ENCODE measurements around the gene UBR4. TPM values are rescaled to one million over a fixed set of nuclear protein-coding genes. Genes with fewer than 3 reads are reported as not detected.

UBR4 gene
- total RNA-seq, 4 donors from 2014 or later, result 140 to 418 (median 223) TPM

- peaks cover 0 to 35% (median 14%) of the 10 kb centered on the region in 4 donors for H3K4me1 ChIP-seq
- H3K27me3 ChIP-seq, result no peaks in the 10 kb centered on the region
- H3K36me3 ChIP-seq, result peaks cover 0 to 87% (median 42%) of the 10 kb centered on the region in 4 donors
- no peak for DNase-seq
- no peak for TF ChIP-seq POLR2A (IDR thresholded peaks at IDR 0.05)
- TF ChIP-seq, protein P1, sequence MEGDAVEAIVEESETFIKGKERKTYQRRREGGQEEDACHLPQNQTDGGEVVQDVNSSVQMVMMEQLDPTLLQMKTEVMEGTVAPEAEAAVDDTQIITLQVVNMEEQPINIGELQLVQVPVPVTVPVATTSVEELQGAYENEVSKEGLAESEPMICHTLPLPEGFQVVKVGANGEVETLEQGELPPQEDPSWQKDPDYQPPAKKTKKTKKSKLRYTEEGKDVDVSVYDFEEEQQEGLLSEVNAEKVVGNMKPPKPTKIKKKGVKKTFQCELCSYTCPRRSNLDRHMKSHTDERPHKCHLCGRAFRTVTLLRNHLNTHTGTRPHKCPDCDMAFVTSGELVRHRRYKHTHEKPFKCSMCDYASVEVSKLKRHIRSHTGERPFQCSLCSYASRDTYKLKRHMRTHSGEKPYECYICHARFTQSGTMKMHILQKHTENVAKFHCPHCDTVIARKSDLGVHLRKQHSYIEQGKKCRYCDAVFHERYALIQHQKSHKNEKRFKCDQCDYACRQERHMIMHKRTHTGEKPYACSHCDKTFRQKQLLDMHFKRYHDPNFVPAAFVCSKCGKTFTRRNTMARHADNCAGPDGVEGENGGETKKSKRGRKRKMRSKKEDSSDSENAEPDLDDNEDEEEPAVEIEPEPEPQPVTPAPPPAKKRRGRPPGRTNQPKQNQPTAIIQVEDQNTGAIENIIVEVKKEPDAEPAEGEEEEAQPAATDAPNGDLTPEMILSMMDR (IDR thresholded peaks at IDR 0.05), result no peak
- no peak for TF ChIP-seq POLR2AphosphoS5 (IDR thresholded peaks at IDR 0.05)
- TF ChIP-seq EP300 (IDR thresholded peaks at IDR 0.05; ENCODE audit: low read depth), result no peak
- H3K27ac ChIP-seq, result no peak overlapping the region
- WGBS, 2 donors (ENCODE audit: low coverage in 1 of 2), result 96 to 98% methylated on average over 6 of the region's 6 CpGs
- in situ Hi-C loops (cut with MboI; ENCODE audit: low pct_ligation_motif_present in 1 of 4, low pct_unique_long_range_greater_than_20kb in 1 of 4, low sequenced_read_pairs in 3 of 4), result no loop called here
- intact Hi-C loops (cut with DNase I; ENCODE audit: low total_unique reads), result no loop called here
- H3K4me3 ChIP-seq, result no peak overlapping the region
- H3K9me3 ChIP-seq, result no peaks in the 10 kb centered on the region
These were observed 42.9 kb downstream of the UBR4 start for GRCh38 chr1:19167140-19167539.

- no peak for DNase-seq
- peaks cover 0 to 35% (median 14%) of the 10 kb centered on the region in 4 donors for H3K4me1 ChIP-seq
- intact Hi-C loops (cut with DNase I; ENCODE audit: low total_unique reads) (no loop called here), in situ Hi-C loops (cut with MboI; ENCODE audit: low pct_ligation_motif_present in 1 of 4, low pct_unique_long_range_greater_than_20kb in 1 of 4, low sequenced_read_pairs in 3 of 4) (no loop called here)
- no peak overlapping the region for H3K4me3 ChIP-seq
- H3K9me3 ChIP-seq, result no peaks in the 10 kb centered on the region
- H3K27me3 ChIP-seq, result no peaks in the 10 kb centered on the region
- H3K36me3 ChIP-seq, result peaks cover 0 to 87% (median 42%) of the 10 kb centered on the region in 4 donors
- peak overlapping the region in 3 of 4 donors; percentile 20 to 53 (median 46) for H3K27ac ChIP-seq
- WGBS, 2 donors (ENCODE audit: low coverage in 1 of 2), result 13 to 43% methylated on average over 2 to 3 of the region's 3 CpGs
- no peak for TF ChIP-seq EP300 (IDR thresholded peaks at IDR 0.05; ENCODE audit: low read depth)
- TF ChIP-seq, protein P1 (IDR thresholded peaks at IDR 0.05), result no peak
- TF ChIP-seq POLR2AphosphoS5 (IDR thresholded peaks at IDR 0.05), result no peak
- TF ChIP-seq POLR2A (IDR thresholded peaks at IDR 0.05), result no peak
These were observed 44.0 kb downstream of the UBR4 start for GRCh38 chr1:19166066-19166465.

DNA sequence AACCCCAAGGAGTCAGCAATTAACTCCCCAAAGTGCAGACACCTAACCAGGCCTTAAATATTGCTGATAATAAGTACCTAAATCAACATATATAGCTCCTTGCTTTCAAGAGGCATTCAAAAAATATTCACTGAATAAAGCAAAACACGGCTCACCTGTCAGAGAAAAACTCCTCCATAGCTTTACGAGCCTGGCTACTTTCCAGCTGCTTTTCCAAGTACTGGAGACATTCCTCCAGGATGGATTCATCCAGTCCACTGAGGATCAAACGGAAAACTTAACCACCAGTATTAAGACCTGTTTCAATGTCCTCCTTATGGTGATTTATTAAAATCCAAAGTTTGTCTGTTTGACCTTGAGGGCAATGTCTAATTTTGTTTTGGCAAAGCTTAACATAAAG is 44.6 kb downstream of the UBR4 start:
- in situ Hi-C loops (cut with MboI; ENCODE audit: low pct_ligation_motif_present in 1 of 4, low pct_unique_long_range_greater_than_20kb in 1 of 4, low sequenced_read_pairs in 3 of 4) (no loop called here), intact Hi-C loops (cut with DNase I; ENCODE audit: low total_unique reads) (no loop called here)
- peak; percentile 54 for DNase-seq
- no peak overlapping the region for H3K4me3 ChIP-seq
- H3K4me1 ChIP-seq, result peaks cover 0 to 35% (median 14%) of the 10 kb centered on the region in 4 donors
- no peak for TF ChIP-seq EP300 (IDR thresholded peaks at IDR 0.05; ENCODE audit: low read depth)
- TF ChIP-seq, protein P1 (IDR thresholded peaks at IDR 0.05), result no peak
- no peak for TF ChIP-seq POLR2AphosphoS5 (IDR thresholded peaks at IDR 0.05)
- TF ChIP-seq POLR2A (IDR thresholded peaks at IDR 0.05), result no peak
- H3K27me3 ChIP-seq, result no peaks in the 10 kb centered on the region
- 17 to 26% methylated on average over 3 of the region's 3 CpGs for WGBS, 2 donors (ENCODE audit: low coverage in 1 of 2)
- H3K27ac ChIP-seq, result peak overlapping the region in 3 of 4 donors; percentile 20 to 53 (median 51)
- H3K9me3 ChIP-seq, result no peaks in the 10 kb centered on the region
- peaks cover 0 to 87% (median 42%) of the 10 kb centered on the region in 4 donors for H3K36me3 ChIP-seq

DNA sequence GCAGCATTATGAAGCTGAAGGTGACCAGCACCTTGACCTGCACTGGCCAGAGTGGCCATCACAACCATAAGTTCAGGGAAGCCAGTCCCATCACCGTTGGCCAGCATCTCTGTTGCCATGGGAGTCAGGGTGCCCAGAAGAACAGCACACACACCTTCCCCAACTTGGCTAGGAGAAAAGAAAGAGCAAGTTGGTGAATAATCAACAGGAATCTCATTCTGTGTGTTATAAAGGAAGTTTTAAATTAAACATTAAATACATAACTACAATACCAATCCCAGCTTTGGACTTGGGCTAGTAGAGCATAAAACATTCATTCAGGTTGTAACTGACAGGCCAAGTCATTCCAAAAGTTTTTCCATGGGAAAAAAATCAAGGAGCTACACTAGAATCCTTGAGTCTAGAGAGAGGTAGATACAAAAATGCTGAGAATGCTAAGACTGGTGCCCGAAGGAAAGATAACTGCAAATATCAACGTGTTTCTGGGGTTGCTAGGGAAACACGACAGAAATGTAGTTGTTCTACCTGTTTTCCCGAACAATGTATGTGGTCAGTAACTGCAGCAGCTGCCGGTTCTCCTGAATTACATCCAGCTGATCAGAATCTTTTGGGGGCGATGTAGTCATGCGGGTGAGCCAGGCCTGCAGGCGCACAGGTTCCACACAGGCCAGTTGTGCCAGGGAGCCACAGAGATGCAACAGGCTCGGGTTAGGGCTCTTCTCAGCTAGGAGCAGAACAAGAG is 45.6 kb downstream of the UBR4 start:
- H3K9me3 ChIP-seq, result no peaks in the 10 kb centered on the region
- WGBS, 2 donors (ENCODE audit: low coverage in 1 of 2), result 53 to 70% methylated on average over 3 to 10 of the region's 10 CpGs
- no peaks in the 10 kb centered on the region for H3K27me3 ChIP-seq
- H3K27ac ChIP-seq, result peak overlapping the region; percentile 7 to 53 (median 36)
- intact Hi-C loops (cut with DNase I; ENCODE audit: low total_unique reads), result no loop called here
- peaks cover 0 to 35% (median 14%) of the 10 kb centered on the region in 4 donors for H3K4me1 ChIP-seq
- no peak overlapping the region for H3K4me3 ChIP-seq
- H3K36me3 ChIP-seq, result peaks cover 0 to 87% (median 42%) of the 10 kb centered on the region in 4 donors
- in situ Hi-C loops (cut with MboI; ENCODE audit: low pct_ligation_motif_present in 1 of 4, low pct_unique_long_range_greater_than_20kb in 1 of 4, low sequenced_read_pairs in 3 of 4), result no loop called here
- TF ChIP-seq POLR2A (IDR thresholded peaks at IDR 0.05), result no peak
- DNase-seq, result no peak

Data from transverse colon (tissue), 4 donors.